Activated T-cell treated with anti-CD3 and anti-CD28 coated beads, Interleukin-2, amount 50 U/mL, for 24 hours (primary cell): Measurements from ENCODE around the gene ACHE.
"Not testable (repeated sequence)": the region's sequence is repeated elsewhere in the genome, so short reads cannot be mapped to it uniquely, and the experiment has no call there.

ENCODE experiments used
- DNase-seq: peaks from one replicate; pipeline ENCODE4 v3.0.0-alpha.2; 2020
- H3K27ac Mint-ChIP-seq: 2 replicates; pipeline ENCODE4 v1.8.0; 2020; ENCODE audit warnings: mild to moderate bottlenecking, mixed read lengths
- H3K27me3 Mint-ChIP-seq: 2 replicates; pipeline ENCODE4 v1.8.0; 2020; ENCODE audit warnings: mixed read lengths
- H3K36me3 Mint-ChIP-seq: 2 replicates; pipeline ENCODE4 v1.8.0; 2020; ENCODE audit warnings: low read depth, mixed read lengths
- H3K4me1 Mint-ChIP-seq: 2 replicates; pipeline ENCODE4 v1.8.0; 2020; ENCODE audit warnings: low read depth, mixed read lengths
- H3K4me3 Mint-ChIP-seq: 2 replicates; pipeline ENCODE4 v1.8.0; 2020; ENCODE audit warnings: mild to moderate bottlenecking, moderate library complexity, mixed read lengths
- H3K9me3 Mint-ChIP-seq: 2 replicates; pipeline ENCODE4 v1.8.0; 2020; ENCODE audit warnings: mixed read lengths

Gene ACHE

DNA sequence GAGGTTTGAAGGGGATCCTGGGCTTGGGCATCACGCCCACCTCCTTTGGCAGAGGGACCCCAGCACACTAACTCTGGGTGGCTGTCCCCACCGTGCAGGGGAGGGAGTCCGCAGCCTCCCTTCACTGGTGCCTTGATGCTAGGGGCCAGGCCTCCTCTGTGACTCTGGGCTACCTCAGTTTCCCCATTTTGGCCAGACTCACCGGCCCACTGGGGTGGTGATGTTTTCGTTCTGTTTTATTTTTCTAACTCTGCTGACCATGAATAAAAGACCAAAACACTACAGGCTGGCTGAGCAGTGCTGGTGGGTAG is 29.0 kb downstream of the ACHE start:
- peaks cover 28% of the 10 kb centered on the region for H3K4me1 Mint-ChIP-seq
- H3K27me3 Mint-ChIP-seq = no peaks in the 10 kb centered on the region
- peak overlapping the region; percentile 91 for H3K4me3 Mint-ChIP-seq
- no peak for DNase-seq
- H3K27ac Mint-ChIP-seq = peak overlapping the region; percentile 96
- H3K9me3 Mint-ChIP-seq = no peaks in the 10 kb centered on the region
- peaks cover 71% of the 10 kb centered on the region for H3K36me3 Mint-ChIP-seq

DNA sequence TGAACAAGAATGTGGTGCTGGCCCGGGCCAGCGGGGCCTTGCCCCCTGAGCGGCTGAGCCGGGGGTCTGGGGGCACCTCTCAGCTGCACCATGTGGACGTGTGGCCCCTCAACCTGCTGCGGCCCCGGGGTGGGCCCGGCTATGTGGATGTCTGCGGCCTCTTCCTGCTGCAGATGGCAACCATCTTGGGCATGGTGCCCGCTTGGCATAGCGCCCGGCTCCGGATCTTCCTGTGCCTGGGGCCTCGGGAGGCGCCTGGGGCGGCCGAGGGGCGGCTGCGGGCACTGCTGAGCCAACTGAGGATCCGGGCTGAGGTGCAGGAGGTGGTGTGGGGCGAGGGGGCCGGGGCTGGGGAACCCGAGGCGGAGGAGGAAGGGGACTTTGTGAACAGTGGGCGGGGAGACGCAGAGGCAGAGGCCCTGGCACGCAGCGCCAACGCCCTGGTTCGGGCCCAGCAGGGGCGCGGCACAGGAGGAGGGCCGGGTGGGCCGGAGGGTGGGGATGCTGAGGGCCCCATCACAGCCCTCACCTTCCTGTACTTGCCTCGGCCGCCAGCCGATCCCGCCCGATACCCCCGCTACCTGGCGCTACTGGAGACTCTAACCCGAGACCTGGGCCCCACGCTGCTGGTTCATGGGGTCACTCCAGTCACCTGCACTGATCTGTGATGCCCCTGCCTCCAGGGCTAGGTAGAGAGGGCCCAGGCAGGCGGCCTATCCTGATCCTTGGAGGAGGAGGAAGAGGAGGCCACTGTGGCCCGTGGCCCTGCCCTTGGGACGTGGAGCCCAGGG is 29.6 kb downstream of the ACHE start:
- Mint-ChIP-seq H3K4me1 (peaks cover 25% of the 10 kb centered on the region), H3K27me3 (no peaks in the 10 kb centered on the region), H3K27ac (peak overlapping the region; percentile 96), H3K36me3 (peaks cover 65% of the 10 kb centered on the region), H3K9me3 (no peaks in the 10 kb centered on the region), H3K4me3 (peak overlapping the region; percentile 91)
- DNase-seq = peak; percentile 70

DNA sequence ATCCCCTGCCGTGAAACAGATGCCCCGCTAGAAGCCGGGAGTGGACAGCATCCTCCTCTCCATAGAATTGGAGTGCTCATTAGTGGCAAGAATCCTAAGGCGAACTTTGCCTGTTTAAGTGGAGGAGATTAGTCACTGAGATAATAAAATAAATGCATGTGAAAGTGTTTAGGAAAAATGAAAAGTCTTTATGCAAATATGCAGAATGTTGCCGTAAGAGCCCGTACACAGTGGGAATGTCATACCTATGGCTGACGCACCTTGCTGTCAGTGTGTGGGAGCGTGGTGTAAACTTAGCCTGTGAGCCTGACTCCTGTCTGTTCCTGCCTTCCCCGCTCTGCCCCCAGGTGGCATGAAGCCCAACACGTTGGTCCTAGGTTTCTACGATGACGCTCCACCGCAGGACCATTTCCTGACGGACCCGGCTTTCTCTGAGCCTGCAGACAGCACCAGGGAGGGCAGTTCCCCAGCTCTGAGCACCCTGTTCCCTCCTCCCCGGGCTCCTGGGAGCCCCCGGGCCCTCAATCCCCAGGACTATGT is 30.2 kb downstream of the ACHE start:
- Mint-ChIP-seq H3K4me3 (no peak overlapping the region), H3K4me1 (peaks cover 23% of the 10 kb centered on the region), H3K36me3 (peaks cover 65% of the 10 kb centered on the region), H3K27me3 (no peaks in the 10 kb centered on the region), H3K27ac (no peak overlapping the region), H3K9me3 (no peaks in the 10 kb centered on the region)
- no peak for DNase-seq

DNA sequence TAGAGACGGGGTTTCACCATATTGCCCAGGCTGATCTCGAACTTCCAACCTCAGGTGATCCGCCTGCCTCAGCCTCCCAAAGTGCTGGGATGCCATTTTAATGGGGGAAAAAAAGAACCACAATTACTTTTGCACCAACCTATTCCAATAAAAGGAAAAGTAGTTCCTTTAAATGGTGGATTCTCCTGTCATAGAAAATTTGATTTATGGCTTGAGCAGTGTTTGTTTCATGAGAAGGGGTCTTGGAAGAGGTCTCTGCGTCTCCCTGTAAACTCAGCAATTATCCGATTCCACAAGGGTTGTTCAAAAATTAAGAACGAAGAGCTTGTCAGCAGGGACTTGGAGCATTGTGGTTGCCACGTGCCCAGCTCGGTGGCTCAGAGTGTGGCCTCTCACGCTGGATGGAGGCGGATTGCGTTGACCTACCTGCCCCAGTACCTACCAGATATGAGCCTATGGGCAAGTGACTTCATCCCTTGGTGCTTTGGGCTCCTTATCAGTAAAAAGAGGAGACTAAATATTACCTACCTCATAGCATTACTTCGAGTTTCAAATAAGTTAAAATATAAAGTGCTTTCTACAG is 31.3 kb downstream of the ACHE start:
- H3K9me3 Mint-ChIP-seq = no peaks in the 10 kb centered on the region
- no peaks in the 10 kb centered on the region for H3K27me3 Mint-ChIP-seq
- peak overlapping the region; percentile 71 for H3K27ac Mint-ChIP-seq
- H3K4me1 Mint-ChIP-seq = peaks cover 23% of the 10 kb centered on the region
- no peak for DNase-seq
- no peak overlapping the region for H3K4me3 Mint-ChIP-seq
- H3K36me3 Mint-ChIP-seq = peaks cover 70% of the 10 kb centered on the region

DNA sequence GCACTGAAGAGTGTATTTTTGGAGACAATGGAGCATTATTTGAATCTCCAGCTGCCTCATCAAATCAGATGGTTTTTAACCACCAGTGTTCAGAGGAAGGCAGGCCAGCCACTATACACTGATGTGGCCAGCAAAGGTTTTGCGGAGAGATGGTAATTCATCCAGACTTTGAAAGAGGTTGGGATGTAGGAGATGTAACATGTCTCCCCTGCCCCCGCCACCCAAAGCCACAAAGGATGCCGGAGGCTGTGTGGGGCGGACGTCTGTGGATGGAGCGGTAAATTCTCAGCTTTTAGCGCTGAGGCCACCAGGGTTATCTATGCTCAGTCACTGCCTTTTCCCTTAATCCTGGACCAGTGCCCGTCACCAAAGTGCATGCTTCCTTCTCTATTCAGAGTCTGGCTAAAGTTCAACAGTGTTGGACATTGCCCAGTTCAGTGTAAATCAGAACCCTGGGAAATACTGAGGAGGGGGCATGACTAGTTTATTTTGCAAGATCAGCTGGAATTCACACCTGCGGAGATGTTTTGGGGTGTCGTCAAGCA is 32.2 kb downstream of the ACHE start:
- DNase-seq = no peak
- Mint-ChIP-seq H3K36me3 (peaks cover 72% of the 10 kb centered on the region), H3K27me3 (no peaks in the 10 kb centered on the region), H3K4me3 (no peak overlapping the region), H3K4me1 (peaks cover 23% of the 10 kb centered on the region), H3K27ac (no peak overlapping the region), H3K9me3 (no peaks in the 10 kb centered on the region)

DNA sequence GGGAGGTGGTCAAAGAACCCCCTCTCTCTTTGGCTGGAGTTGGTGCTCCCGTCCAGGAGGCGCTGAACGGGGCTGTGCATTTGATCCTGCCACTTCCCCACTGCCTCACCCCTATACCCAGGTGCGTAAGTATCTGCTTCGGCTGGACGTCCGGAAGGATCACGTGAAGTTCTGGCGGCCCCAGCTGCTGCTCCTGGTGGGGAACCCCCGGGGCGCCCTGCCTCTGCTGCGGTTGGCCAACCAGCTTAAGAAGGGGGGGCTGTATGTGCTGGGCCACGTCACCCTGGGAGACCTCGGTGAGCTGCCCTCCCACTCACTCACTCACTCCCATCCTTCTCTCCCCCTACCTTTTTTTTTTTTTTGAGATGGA is 34.1 kb downstream of the ACHE start:
- Mint-ChIP-seq H3K4me3 (no peak overlapping the region), H3K27ac (no peak overlapping the region), H3K9me3 (no peaks in the 10 kb centered on the region), H3K4me1 (peaks cover 9% of the 10 kb centered on the region), H3K27me3 (no peaks in the 10 kb centered on the region), H3K36me3 (peaks cover 72% of the 10 kb centered on the region)
- DNase-seq = no peak

DNA sequence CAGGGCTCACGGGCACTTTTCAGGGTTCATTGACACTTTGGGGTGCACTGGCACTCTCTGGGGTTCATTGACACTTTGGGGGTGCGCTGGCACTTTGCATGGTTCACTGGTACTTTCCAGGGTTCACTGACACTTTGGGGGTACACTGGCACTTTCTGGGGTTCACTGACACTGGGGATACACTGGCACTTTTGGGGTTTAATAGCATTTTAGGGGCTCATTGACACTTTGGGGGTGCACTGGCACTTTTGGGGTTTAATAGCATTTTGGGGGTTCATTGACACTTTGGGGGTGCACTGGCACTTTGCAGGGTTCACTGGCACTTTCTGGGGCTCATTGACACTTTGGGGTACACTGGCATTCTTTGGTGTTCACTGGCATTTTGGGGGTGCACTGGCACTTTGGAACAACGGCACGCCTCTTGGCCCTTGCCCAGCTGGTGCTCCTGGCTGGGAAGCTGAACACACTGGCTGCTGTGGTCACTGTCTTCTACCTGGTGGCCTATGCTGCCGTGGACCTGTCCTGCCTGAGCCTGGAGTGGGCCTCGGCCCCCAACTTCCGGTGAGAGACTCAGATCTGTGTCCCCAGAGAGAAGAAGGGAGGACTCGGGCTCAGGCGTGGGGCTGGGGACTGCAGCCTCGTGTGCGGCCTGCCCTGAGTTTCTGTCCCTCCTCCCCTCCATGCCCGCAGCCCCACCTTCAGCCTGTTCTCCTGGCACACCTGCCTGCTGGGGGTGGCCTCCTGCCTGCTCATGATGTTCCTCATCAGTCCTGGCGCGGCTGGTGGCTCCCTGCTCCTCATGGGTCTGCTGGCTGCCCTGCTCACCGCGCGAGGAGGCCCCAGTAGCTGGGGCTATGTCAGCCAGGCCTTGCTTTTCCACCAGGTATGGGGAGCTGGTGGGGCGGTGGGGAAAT is 34.7 kb downstream of the ACHE start:
- DNase-seq = no peak
- Mint-ChIP-seq H3K4me1 (peaks cover 5% of the 10 kb centered on the region), H3K27me3 (no peaks in the 10 kb centered on the region), H3K36me3 (peaks cover 72% of the 10 kb centered on the region), H3K27ac (no peak overlapping the region), H3K4me3 (no peak overlapping the region), H3K9me3 (no peaks in the 10 kb centered on the region)

DNA sequence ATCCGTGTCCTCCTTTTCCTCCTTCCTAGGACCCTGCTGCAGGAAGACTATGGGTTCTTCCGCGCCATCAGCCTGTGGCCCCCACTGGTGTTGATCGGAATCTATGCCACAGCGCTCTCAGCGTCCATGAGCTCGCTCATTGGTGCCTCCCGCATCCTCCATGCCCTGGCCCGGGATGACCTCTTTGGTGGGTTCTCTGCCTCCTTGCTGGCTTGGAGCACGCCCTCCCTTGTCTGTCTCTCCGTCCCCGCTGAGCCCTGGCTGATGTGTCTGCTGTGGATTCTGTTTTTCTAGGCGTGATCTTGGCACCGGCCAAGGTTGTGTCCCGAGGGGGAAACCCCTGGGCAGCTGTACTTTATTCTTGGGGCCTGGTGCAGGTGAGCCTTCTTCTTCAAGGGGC is 35.8 kb downstream of the ACHE start:
- Mint-ChIP-seq H3K4me1 (peaks cover 1% of the 10 kb centered on the region), H3K9me3 (no peaks in the 10 kb centered on the region), H3K4me3 (no peak overlapping the region), H3K27ac (no peak overlapping the region), H3K27me3 (no peaks in the 10 kb centered on the region), H3K36me3 (peaks cover 76% of the 10 kb centered on the region)
- no peak for DNase-seq

DNA sequence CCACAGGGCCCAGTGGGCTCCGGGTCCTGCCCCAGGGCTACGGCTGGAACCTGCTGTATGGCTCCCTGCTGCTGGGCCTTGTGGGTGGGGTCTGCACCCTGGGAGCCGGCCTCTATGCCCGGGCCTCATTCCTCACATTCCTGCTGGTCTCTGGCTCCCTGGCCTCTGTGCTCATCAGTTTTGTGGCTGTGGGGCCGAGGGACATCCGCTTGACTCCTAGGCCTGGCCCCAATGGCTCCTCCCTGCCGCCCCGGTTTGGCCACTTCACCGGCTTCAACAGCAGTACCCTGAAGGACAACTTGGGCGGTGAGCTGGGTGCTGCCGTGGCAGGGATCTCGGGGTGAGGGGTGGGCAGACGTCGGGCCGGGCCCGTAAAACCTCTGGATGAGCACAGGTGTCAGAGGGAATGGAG is 38.8 kb downstream of the ACHE start:
- Mint-ChIP-seq H3K4me3 (no peak overlapping the region), H3K36me3 (peaks cover 54% of the 10 kb centered on the region), H3K27ac (no peak overlapping the region), H3K9me3 (no peaks in the 10 kb centered on the region), H3K4me1 (peaks cover 18% of the 10 kb centered on the region), H3K27me3 (no peaks in the 10 kb centered on the region)
- no peak for DNase-seq

DNA sequence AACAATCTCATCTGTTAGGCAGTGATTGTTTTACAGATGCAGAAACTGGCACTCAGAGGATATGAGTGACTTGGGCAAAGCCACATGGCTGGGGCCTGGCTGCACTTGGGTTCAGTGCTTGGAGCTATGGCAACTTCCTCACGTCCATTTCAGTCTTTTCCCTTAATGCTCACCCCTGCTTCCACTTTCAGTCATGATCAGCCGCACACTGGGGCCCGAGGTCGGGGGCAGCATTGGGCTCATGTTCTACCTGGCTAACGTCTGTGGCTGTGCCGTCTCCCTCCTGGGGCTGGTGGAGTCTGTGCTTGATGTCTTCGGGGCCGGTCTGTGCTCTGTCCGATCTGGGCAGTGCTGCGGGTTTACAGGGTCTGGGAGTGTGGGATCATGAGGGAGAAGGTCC is 40.2 kb downstream of the ACHE start:
- Mint-ChIP-seq H3K27me3 (no peaks in the 10 kb centered on the region), H3K4me1 (peaks cover 22% of the 10 kb centered on the region), H3K4me3 (no peak overlapping the region)

DNA sequence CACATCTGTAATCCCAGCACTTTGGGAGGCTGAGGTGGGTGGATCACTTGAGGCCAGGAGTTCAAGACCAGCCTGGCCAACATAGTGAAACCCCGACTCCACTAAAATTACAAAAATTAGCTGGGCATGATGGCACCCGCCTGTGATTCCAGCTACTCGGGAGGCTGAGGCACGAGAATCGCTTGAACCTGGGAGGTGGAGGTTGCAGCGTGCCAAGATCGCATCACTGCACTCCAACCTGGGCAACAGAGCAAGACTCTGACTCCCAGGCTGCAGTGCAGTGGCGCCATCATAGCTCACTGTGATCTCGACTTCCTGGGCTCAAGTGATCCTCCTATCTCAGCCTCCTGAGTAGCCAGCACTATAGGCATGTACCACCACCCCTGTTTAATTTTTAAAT is 40.8 kb downstream of the ACHE start:
- H3K9me3 Mint-ChIP-seq, H3K27me3 Mint-ChIP-seq, H3K27ac Mint-ChIP-seq, H3K4me3 Mint-ChIP-seq, DNase-seq: not testable (repeated sequence)
- Mint-ChIP-seq H3K4me1 (peaks cover 22% of the 10 kb centered on the region), H3K36me3 (peaks cover 41% of the 10 kb centered on the region)

More for the DNA sequence above, 40.2 kb downstream of the ACHE start:
- Mint-ChIP-seq H3K27ac (peak overlapping the region; percentile 42), H3K9me3 (no peaks in the 10 kb centered on the region), H3K36me3 (peaks cover 47% of the 10 kb centered on the region)
- no peak for DNase-seq

DNA sequence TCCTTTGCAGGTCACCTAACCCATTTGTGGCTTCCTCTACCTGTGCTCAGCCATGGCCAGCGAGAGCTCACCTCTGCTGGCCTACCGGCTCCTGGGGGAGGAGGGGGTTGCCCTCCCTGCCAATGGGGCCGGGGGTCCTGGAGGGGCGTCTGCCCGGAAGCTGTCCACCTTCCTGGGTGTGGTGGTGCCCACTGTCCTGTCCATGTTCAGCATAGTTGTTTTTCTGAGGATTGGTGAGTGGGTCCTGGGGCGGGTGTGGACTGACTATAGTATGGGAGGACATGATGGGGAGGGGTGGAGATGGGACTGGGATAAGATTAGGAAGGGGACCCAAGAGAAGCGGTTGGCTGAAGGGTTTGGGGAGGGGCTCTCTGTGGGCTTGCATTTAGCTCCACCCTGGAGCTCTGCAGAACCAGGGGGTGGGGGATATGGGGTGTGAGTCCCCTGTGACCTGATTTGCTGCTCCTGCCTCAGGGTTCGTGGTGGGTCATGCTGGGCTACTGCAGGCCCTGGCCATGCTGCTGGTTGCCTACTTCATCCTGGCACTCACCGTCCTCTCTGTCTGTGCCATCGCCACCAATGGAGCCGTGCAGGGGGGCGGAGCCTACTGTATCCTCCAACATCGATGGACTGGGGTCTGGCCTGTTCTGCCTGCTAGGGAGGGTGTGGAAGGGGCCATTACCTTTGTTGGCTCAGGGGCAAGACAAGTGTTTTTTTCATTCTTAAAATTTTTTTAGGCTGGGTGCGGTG is 41.4 kb downstream of the ACHE start:
- no peaks in the 10 kb centered on the region for H3K27me3 Mint-ChIP-seq
- H3K9me3 Mint-ChIP-seq = no peaks in the 10 kb centered on the region
- peaks cover 35% of the 10 kb centered on the region for H3K36me3 Mint-ChIP-seq
- no peak for DNase-seq
- H3K4me1 Mint-ChIP-seq = peaks cover 22% of the 10 kb centered on the region
- peak overlapping the region; percentile 89 for H3K4me3 Mint-ChIP-seq
- no peak overlapping the region for H3K27ac Mint-ChIP-seq

DNA sequence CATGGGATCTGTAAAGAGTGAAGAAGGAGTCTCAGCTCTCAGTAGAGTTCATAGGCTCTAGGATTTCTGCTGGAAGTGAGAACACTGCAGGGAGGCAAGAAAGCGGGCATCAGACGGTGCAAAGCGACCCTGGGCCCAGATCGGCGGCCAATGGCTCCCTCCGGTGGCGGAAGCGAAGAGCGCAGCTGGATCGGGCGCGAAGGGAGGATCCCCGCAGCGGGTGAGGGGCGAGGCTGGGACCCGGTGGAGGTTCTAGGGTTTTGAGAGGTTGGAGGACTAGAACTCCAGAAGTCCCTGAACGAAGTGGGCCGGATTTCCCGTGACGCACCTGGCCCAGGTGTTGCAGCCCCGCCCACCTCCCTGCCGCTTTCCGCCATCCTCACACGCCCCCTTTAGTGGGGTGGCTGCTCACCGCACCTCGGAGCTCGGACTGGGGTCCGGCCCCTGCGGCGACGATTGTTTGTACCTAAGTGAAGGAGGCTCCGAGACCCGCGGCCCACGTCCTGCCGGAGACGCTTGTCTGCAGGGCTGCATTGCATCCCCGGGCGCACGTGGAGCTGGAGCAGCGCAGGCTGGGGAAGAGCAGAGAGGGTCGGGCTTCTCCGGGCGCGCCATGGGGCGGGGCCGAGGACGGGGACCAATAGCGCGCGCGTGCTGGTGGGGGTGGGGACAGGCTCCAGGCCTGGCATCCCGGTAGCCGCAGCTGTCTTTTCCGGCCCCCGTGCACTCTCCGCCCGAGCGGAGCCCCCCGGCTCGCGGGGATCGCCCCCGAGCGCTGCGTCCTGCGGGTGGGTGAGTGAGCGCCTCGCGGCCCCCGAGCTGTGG is 43.4 kb downstream of the ACHE start, which contains the start of gene SLC12A9:
Gene SLC12A9, plus strand, starts transcription at position 666 of the 825 bp plus-strand sequence. CDS start 1,485 bp downstream, outside the sequence.
- Mint-ChIP-seq H3K27me3 (no peaks in the 10 kb centered on the region), H3K9me3 (no peaks in the 10 kb centered on the region), H3K27ac (peak within 1 kb of the TSS; percentile 94), H3K4me3 (peak within 1 kb of the TSS; percentile 89), H3K4me1 (peaks cover 22% of the 10 kb centered on the region), H3K36me3 (peaks cover 24% of the 10 kb centered on the region)
- DNase-seq = peak; percentile 92
